Left ventricle myocardium inferior (tissue), 1 donor: ENCODE results near the gene GFI1. TPM values are rescaled to one million over a fixed set of nuclear protein-coding genes. Genes with fewer than 3 reads are reported as not detected.

Source experiments
- DNase-seq: peaks from one replicate; pipeline ENCODE4 v3.0.0-alpha.2; 2020
- H3K27ac ChIP-seq: fragments of 200-600 bp; replicated peaks from 2 replicates; pipeline ENCODE4 v1.8.0; 2021
- H3K27me3 ChIP-seq: fragments of 200-600 bp; 2 replicates; pipeline ENCODE4 v1.8.0; 2021; ENCODE audit warnings: low read depth
- H3K36me3 ChIP-seq: fragments of 200-600 bp; 2 replicates; pipeline ENCODE4 v1.8.0; 2021
- H3K4me1 ChIP-seq: fragments of 200-600 bp; 2 replicates; pipeline ENCODE4 v1.8.0; 2021
- H3K4me3 ChIP-seq: fragments of 200-600 bp; 2 replicates; pipeline ENCODE4 v1.8.0; 2021; ENCODE audit warnings: mild to moderate bottlenecking, moderate library complexity
- H3K9me3 ChIP-seq: fragments of 200-600 bp; replicated peaks from 2 replicates; pipeline ENCODE4 v1.8.0; 2021
- intact Hi-C: fragments of 100-400 bp; cut with micrococcal nuclease; formaldehyde crosslinking; loops from one replicate; pipeline ENCODE4 v1.11.0; 2022
- total RNA-seq: library from RNA; stranded (reverse); fragmentation: NEBNext Ultra II Directional; extraction: Animal tissue kit (Norgen Biotek cat#: 25700); gene quantifications from one replicate; pipeline ENCODE4 v1.2.1, GENCODE V29; 2021
- TF ChIP-seq, protein P1 (sequence below): fragments of 200-600 bp; IDR thresholded peaks from 2 replicates; pipeline ENCODE4 v1.8.0; 2021; ENCODE audit warnings: antibody characterized with exemption, mild to moderate bottlenecking, borderline replicate concordance
- donor health status: DM: no; HTN: yes; CAD: no; lungs with severe emphysema.

Gene GFI1
- total RNA-seq, 1 donor from 2014 or later: 0.25 TPM

- TF ChIP-seq, protein P1, sequence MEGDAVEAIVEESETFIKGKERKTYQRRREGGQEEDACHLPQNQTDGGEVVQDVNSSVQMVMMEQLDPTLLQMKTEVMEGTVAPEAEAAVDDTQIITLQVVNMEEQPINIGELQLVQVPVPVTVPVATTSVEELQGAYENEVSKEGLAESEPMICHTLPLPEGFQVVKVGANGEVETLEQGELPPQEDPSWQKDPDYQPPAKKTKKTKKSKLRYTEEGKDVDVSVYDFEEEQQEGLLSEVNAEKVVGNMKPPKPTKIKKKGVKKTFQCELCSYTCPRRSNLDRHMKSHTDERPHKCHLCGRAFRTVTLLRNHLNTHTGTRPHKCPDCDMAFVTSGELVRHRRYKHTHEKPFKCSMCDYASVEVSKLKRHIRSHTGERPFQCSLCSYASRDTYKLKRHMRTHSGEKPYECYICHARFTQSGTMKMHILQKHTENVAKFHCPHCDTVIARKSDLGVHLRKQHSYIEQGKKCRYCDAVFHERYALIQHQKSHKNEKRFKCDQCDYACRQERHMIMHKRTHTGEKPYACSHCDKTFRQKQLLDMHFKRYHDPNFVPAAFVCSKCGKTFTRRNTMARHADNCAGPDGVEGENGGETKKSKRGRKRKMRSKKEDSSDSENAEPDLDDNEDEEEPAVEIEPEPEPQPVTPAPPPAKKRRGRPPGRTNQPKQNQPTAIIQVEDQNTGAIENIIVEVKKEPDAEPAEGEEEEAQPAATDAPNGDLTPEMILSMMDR: no peak
- peaks cover 32% of the 10 kb centered on the region for H3K4me1 ChIP-seq
Measured at GRCh38 chr1:92478393-92478792, 8.3 kb downstream of the GFI1 start.

GRCh38 chr1:92476071-92476631, 10.6 kb downstream of the GFI1 start:
- Histone ChIP-seq H3K36me3 (no peaks in the 10 kb centered on the region), H3K27ac (no peak overlapping the region), H3K9me3 (no peaks in the 10 kb centered on the region), H3K27me3 (peaks cover 57% of the 10 kb centered on the region), H3K4me1 (peaks cover 10% of the 10 kb centered on the region), H3K4me3 (no peak overlapping the region)
- no peak for DNase-seq
- intact Hi-C loops: no loop called here
- TF ChIP-seq, protein P1: no peak

More at GRCh38 chr1:92478393-92478792, 8.3 kb downstream of the GFI1 start:
- Histone ChIP-seq H3K27ac (no peak overlapping the region), H3K27me3 (peaks cover 79% of the 10 kb centered on the region), H3K4me3 (no peak overlapping the region), H3K36me3 (no peaks in the 10 kb centered on the region), H3K9me3 (no peaks in the 10 kb centered on the region)
- no peak for DNase-seq
- intact Hi-C loops: no loop called here

- H3K27ac ChIP-seq: no peak overlapping the region
- H3K27me3 ChIP-seq: peaks cover 46% of the 10 kb centered on the region
- TF ChIP-seq, protein P1: no peak
Measured at GRCh38 chr1:92475029-92475428, 11.7 kb downstream of the GFI1 start.

GRCh38 chr1:92473781-92474495, 12.8 kb downstream of the GFI1 start:
- peaks cover 4% of the 10 kb centered on the region for H3K4me1 ChIP-seq
- no peaks in the 10 kb centered on the region for H3K36me3 ChIP-seq
- H3K27ac ChIP-seq: no peak overlapping the region
- TF ChIP-seq, protein P1: no peak
- H3K27me3 ChIP-seq: peaks cover 35% of the 10 kb centered on the region
- no peak for DNase-seq
- H3K9me3 ChIP-seq: no peaks in the 10 kb centered on the region
- no peak overlapping the region for H3K4me3 ChIP-seq
- intact Hi-C loops: no loop called here

More at GRCh38 chr1:92475029-92475428, 11.7 kb downstream of the GFI1 start:
- Histone ChIP-seq H3K4me3 (no peak overlapping the region), H3K4me1 (peaks cover 2% of the 10 kb centered on the region), H3K9me3 (no peaks in the 10 kb centered on the region), H3K36me3 (no peaks in the 10 kb centered on the region)
- intact Hi-C loops: no loop called here
- DNase-seq: no peak

DNA sequence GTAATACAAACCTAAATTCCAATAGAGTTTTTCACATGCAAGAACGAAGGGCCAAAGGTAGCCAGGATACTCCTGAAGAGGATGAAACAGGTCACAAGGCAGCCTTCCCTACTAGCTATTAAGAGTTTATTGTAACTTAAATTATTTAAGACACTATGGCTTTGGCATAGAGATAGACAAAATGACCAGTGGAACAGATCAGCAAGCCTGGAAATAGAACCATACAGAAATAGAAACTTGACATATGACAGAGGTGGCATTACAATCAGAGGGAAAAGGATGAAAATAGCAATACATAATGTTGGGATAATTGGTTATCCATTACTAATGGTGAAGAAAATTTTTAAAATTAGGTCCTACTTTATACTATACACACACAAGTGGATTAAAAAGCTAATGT, 16.5 kb downstream of the GFI1 start:
- TF ChIP-seq, protein P1: no peak
- intact Hi-C loops: no loop called here
- no peak overlapping the region for H3K4me3 ChIP-seq

More for the DNA sequence above, 16.5 kb downstream of the GFI1 start:
- Histone ChIP-seq H3K9me3 (no peaks in the 10 kb centered on the region), H3K27me3 (peaks cover 2% of the 10 kb centered on the region), H3K27ac (no peak overlapping the region), H3K4me1 (peaks cover 4% of the 10 kb centered on the region), H3K36me3 (no peaks in the 10 kb centered on the region)
- DNase-seq: no peak
